ENCODE measurements around the gene A4GALT. TPM values are rescaled to one million over a fixed set of nuclear protein-coding genes. Genes with fewer than 3 reads are reported as not detected.

A4GALT gene
- total RNA-seq, 1 donor from 2014 or later, result 94.9 TPM

GRCh38 chr22:42768385-42769035 is 47.8 kb upstream of the A4GALT start:
- Histone ChIP-seq H3K27ac (replicated peaks) (no peak overlapping the region), H3K4me3 (no peak overlapping the region)
- TF ChIP-seq, protein P1, sequence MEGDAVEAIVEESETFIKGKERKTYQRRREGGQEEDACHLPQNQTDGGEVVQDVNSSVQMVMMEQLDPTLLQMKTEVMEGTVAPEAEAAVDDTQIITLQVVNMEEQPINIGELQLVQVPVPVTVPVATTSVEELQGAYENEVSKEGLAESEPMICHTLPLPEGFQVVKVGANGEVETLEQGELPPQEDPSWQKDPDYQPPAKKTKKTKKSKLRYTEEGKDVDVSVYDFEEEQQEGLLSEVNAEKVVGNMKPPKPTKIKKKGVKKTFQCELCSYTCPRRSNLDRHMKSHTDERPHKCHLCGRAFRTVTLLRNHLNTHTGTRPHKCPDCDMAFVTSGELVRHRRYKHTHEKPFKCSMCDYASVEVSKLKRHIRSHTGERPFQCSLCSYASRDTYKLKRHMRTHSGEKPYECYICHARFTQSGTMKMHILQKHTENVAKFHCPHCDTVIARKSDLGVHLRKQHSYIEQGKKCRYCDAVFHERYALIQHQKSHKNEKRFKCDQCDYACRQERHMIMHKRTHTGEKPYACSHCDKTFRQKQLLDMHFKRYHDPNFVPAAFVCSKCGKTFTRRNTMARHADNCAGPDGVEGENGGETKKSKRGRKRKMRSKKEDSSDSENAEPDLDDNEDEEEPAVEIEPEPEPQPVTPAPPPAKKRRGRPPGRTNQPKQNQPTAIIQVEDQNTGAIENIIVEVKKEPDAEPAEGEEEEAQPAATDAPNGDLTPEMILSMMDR (IDR thresholded peaks at IDR 0.05; ENCODE audit: borderline replicate concordance), result no peak

DNA sequence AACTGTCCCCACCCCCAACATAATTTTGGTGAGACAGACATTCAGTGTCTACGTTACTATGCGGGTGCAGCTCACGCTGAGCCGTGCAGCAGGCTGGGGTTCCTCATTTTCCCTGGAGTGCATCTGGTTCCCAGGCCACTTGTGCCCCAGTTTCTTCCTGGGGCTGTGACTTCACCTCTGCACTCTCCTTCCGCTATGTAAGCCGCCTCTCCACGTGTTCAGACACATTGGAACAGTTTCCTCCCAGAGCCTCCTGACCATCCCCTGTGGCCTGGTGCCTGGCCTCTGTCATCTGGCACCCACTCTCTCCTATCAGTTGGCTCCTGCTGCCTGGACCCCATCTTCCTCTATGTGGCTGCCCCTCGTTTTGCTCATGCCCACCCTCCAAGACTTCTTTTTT is 46.2 kb upstream of the A4GALT start:
- intact Hi-C loops (cut with micrococcal nuclease), result no loop called here
- Histone ChIP-seq H3K27ac (replicated peaks) (no peak overlapping the region), H3K27me3 (ENCODE audit: low read depth) (no peaks in the 10 kb centered on the region), H3K4me3 (no peak overlapping the region), H3K4me1 (peaks cover 18% of the 10 kb centered on the region), H3K36me3 (no peaks in the 10 kb centered on the region), H3K9me3 (replicated peaks) (no peaks in the 10 kb centered on the region)
- TF ChIP-seq, protein P1 (IDR thresholded peaks at IDR 0.05; ENCODE audit: borderline replicate concordance), result no peak
- DNase-seq, result peak; percentile 50

More at GRCh38 chr22:42768385-42769035, 47.8 kb upstream of the A4GALT start:
- DNase-seq, result no peak
- Histone ChIP-seq H3K27me3 (ENCODE audit: low read depth) (no peaks in the 10 kb centered on the region), H3K9me3 (replicated peaks) (no peaks in the 10 kb centered on the region), H3K36me3 (no peaks in the 10 kb centered on the region), H3K4me1 (peaks cover 27% of the 10 kb centered on the region)
- intact Hi-C loops (cut with micrococcal nuclease), result no loop called here

GRCh38 chr22:42764895-42765363 is 44.3 kb upstream of the A4GALT start:
- intact Hi-C loops (cut with micrococcal nuclease), result no loop called here
- Histone ChIP-seq H3K4me1 (peaks cover 12% of the 10 kb centered on the region), H3K4me3 (no peak overlapping the region), H3K36me3 (no peaks in the 10 kb centered on the region), H3K27ac (replicated peaks) (no peak overlapping the region), H3K27me3 (ENCODE audit: low read depth) (no peaks in the 10 kb centered on the region), H3K9me3 (replicated peaks) (no peaks in the 10 kb centered on the region)
- TF ChIP-seq, protein P1 (IDR thresholded peaks at IDR 0.05; ENCODE audit: borderline replicate concordance), result no peak
- no peak for DNase-seq

- Histone ChIP-seq H3K9me3 (replicated peaks) (no peaks in the 10 kb centered on the region), H3K27me3 (ENCODE audit: low read depth) (no peaks in the 10 kb centered on the region), H3K4me3 (no peak overlapping the region), H3K4me1 (peaks cover 3% of the 10 kb centered on the region), H3K27ac (replicated peaks) (no peak overlapping the region), H3K36me3 (no peaks in the 10 kb centered on the region)
- TF ChIP-seq, protein P1 (IDR thresholded peaks at IDR 0.05; ENCODE audit: borderline replicate concordance), result no peak
- no peak for DNase-seq
- intact Hi-C loops (cut with micrococcal nuclease), result no loop called here
Observed at GRCh38 chr22:42763965-42764480, 43.4 kb upstream of the A4GALT start.

DNA sequence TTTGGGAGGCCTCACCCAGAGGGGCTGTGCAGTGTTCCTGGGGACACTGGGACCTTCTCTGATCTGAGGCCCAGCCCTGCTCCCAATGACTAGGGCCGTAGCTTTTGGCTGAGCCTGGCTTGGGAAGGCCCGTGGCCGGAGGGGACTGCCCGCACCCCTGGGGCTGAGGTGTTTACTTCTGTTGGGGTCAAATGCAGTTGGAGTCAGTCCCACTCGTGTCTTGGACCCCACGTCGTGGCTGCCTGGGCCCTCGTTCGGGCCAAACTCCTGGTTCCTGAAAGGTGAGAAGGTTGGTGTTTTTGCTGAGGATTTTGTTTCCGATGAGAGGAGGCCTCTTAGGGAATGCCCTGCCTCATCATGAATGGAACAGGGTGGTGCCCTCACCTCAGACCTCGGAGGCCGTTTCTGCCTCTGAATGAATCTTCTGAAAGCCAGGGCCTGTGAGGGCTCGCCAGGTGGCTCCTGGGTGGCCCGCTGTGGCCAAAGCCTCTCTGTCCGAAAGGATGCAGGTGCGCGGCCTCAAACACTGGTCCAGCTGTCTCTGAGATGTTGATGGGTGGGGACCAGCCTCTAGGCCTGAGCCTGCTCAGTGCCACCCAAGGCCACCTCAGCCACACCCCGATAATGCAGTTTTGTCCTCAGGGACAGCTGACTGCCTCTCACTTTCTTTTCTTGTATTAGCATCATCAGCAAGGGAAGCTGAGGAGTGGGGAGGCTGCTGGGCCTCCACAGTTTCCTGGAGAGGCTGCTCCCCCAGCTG is 40.3 kb upstream of the A4GALT start:
- Histone ChIP-seq H3K27ac (replicated peaks) (no peak overlapping the region), H3K36me3 (no peaks in the 10 kb centered on the region), H3K4me3 (no peak overlapping the region), H3K27me3 (ENCODE audit: low read depth) (no peaks in the 10 kb centered on the region), H3K9me3 (replicated peaks) (no peaks in the 10 kb centered on the region), H3K4me1 (no peaks in the 10 kb centered on the region)
- intact Hi-C loops (cut with micrococcal nuclease), result no loop called here
- DNase-seq, result no peak
- TF ChIP-seq, protein P1 (IDR thresholded peaks at IDR 0.05; ENCODE audit: borderline replicate concordance), result no peak

Data from left ventricle myocardium inferior (tissue), 1 donor.